GM18873 (cell line): ENCODE results near the gene BMP7.
"Not testable (repeated sequence)": the region's sequence is repeated elsewhere in the genome, so short reads cannot be mapped to it uniquely, and the experiment has no call there.

Experiments
- ATAC-seq: cut with Tn5 transposase; IDR thresholded peaks from one replicate; pipeline ENCODE4 v1.9.1; 2021; ENCODE audit warnings: mild to moderate bottlenecking, moderate library complexity, moderate number of reproducible peaks; ENCODE audit not compliant: unreplicated experiment, low FRiP score

BMP7 gene

DNA sequence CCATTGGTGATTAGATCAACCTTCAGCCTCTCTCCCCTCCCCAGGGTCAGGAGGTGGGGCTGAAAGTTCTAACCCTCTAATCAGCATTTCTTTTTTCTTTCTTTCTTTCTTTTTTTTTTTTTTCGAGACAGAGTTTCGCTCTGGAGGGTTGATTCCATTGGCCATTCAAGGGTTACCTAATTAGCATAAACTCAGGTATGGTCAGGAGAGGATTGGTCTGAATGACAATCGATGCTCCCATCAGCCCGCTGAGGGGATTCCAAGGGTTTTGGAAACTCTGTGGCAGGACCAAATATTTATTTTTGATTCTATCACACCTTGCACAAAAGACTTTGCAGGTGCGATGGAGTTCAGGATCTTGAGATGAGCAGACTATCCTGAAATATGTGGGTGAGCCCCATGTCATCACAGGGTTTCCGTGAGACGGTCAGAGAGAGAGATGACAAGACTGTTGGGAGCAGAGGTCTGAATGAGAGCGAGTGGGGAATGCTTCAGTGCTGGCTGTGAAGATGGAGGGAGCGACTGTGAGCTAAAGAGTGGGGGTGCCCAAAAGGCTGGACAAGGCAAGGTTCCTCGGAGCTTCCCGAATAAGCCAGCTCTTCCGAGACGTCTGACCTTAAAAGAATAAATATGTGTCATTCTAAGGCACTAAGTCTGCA, 107.1 kb downstream of the BMP7 start:
- ATAC-seq = no peak

DNA sequence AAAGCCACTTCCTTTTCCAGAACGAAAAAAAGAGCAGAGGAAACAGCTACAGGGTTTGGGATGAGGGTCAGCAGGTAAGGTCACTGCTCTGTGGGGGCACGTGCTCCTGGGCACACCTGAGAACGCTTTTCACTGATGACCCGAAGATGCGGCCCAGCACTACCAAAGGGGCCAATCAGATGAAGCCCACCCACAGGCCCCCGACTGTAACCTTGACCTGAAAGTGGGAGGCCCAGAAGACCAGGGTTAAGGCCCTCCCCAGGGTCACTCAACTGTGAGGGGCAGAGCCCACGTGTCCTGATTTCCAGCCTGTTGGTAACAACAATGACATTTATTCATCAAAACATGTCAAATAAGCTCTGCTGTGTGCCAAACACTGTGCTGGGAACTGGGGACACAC, 108.0 kb downstream of the BMP7 start:
- ATAC-seq = no peak

GRCh38 chr20:57157787-57158186, 108.7 kb downstream of the BMP7 start:
- ATAC-seq = not testable (repeated sequence)

DNA sequence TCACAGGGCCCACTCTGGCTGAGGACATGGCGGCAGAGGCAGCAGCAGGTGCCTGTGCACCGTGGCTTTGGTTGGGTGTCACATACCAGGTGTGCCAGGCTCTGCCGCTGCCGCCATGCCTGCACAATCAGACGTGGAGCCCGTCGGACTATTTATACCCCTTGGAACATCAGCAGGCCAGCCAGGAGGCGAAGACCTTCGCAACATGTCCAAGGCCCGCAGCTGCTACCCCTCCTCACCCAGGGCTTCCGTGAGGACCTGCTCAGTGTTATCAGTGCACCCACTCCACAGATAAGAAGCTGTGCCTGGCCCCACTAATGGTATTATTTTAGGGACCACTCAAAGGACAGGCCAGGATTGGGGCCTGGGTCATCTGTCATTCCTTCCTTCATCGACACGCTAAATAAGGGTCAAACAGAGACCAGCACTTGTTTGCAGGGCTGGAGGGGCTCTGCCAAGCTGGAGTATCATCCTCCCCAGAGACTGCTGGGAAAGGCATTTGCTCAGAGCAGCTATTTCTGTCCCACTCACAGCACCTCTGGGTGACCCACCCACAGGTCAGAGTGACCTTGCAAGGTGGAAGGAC, 109.2 kb downstream of the BMP7 start:
- ATAC-seq = no peak

DNA sequence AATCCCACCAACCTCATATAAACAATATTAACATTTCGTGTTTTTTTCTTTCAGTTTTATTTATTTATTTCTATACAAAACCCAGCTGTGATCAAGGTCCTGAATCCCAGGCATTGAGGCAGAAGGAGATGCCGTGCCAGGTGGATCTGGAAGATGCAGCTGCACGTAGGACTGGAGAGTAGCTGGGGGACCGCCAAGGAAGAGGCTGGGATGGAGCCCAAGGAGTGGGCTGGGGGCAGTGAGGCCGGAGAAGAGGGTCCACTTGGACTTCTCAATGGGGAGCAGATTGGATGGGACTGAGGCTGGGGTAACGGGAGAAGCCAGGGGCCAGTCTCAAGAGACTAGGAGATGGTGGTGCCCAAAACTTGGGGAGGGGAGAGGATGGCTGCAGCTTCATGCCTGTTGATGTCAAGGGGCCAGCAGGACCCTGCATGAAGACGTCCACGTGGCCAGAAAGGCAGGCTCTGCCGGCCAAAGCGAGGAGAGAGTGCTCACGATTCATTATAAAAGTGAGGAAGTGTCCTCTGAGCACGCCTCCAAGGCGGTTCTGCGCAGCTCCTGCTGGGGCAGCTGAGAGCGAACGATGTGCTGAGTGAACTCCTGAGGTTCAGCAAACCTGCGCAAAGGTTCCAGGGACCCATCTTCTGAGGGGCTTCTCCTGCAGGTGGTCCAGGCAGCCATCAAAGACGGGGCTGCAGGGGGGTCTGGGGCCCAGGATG, 110.3 kb downstream of the BMP7 start:
- no peak for ATAC-seq

- no peak for ATAC-seq
Observed at GRCh38 chr20:57155415-57155814, 111.0 kb downstream of the BMP7 start.

DNA sequence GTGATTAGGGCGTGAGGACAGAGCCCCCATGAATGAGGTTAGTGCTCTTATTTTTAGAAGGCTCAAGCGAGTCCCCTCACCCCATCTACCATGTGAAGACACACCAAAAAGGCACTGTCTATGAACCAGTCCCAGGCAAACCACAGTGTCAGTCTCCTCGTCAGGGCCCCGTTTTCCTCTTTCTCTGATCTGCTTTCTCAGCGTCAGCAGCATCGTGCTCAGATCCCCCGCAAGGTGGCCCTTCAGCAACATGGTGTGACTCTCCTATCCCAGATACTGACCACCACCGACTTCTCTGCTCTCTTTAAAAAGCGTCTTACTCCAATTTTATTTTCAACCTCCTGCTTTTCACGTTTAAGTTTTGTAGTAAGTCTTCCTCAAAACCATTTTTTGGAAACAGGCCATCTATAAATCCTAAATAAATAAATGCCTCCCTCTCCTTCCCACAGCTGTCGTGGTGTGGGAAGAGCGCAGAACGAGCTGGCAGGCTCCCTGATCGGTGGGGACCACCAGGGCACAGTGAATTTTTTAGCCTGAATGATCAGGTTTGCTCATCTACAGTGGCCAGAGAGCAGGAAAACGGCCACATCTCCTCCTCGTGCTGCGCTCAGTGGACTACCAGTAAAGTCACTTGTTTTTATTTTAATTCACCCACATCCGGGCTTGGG, 113.1 kb downstream of the BMP7 start:
- no peak for ATAC-seq

- no peak for ATAC-seq
Observed at GRCh38 chr20:57152557-57152956, 113.9 kb downstream of the BMP7 start.

GRCh38 chr20:57150559-57150958, 115.9 kb downstream of the BMP7 start:
- ATAC-seq = no peak

- ATAC-seq = no peak
Observed at GRCh38 chr20:57148263-57148662, 118.2 kb downstream of the BMP7 start.

DNA sequence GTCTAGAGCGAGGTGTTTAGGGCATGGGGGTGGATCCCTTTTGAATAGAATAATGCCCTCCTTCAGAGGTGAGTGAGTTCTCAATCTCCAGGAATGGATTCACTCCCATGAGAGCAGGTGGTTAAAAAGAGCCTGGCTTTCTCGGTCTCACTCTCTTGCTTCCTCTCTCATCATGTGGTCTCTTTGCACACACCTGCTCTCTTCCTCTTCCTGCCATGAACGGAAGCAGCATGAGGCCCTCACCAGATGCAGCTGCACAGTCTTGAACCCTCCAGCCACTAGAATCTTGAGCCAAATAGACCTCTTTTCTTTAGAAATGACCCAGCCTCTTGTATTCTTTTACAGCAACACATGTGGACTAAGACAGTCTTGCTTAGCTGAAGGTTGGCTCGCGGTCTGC, 119.3 kb downstream of the BMP7 start:
- ATAC-seq = no peak

GRCh38 chr20:57146155-57146554, 120.3 kb downstream of the BMP7 start:
- no peak for ATAC-seq

DNA sequence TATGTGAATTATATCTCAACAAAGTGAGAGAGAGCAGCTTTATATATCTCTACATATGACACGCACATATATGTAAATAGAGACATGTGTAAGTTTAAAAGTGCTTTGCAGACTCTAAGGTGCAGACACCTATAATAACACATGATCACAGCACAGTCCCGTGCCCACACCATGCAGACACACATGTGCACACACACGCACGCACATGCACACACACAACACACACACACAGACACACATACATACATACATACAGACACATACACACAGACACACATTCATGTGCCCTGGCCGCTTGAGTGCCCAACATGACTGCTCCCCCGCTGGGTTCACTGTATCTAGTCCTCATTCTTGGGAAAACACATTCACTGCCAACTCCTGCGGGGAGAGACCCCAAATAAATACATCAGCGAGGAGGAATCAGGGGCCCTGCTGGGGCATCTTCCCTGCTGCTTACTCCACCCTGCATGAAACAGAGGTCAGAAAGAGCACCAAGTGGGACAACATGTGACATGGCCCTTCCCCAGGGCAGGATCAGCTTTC, 121.3 kb downstream of the BMP7 start:
- ATAC-seq = no peak

DNA sequence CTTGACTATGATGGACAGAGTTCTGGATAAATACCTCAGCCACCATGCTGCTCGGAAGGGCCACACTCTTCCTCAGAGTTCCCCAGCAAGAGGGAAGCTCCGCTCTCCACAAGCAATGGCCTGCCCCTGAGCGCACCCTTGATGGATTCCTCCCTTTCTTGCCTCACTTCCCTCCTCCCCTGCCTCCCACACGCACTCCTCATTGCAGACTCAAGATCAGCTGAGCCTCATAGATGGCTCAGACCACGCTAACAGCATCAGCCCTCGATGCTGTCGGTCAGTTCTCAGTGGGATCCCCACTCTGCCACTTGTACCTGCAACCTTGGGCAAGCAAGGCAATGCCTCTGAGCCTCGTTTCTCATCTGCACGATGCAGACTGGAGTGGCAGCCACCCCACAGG, 123.3 kb downstream of the BMP7 start:
- no peak for ATAC-seq

GRCh38 chr20:57142667-57143066, 123.8 kb downstream of the BMP7 start:
- no peak for ATAC-seq

GRCh38 chr20:57141492-57141891, 124.9 kb downstream of the BMP7 start:
- no peak for ATAC-seq

DNA sequence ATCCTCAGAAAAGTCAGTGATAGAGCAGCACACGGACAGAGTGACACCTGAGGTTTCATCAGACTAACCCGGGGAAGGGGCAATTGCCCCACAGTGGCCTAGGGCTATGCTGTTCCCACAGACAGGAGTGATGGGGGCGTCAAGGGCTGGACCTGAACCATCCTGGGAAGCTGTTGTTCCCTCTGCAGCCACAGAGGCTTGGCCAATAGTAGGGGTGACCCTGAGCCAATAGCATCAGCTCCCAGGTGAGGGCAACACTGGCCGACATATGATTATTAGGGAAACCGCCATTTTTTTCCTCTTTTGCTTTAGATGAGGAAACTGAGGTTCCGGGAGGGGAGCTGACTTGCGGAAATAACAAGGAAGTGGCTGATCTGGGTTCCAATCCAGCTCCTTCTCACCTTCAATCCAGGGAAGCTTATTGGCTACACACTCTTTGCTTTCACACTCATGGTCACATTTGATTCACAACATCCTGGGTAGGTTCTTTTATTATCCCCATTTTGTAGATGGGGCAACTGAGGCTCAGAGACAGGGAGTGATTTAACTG, 126.0 kb downstream of the BMP7 start:
- ATAC-seq = no peak

GRCh38 chr20:57139342-57140093, 126.9 kb downstream of the BMP7 start:
- ATAC-seq = no peak

DNA sequence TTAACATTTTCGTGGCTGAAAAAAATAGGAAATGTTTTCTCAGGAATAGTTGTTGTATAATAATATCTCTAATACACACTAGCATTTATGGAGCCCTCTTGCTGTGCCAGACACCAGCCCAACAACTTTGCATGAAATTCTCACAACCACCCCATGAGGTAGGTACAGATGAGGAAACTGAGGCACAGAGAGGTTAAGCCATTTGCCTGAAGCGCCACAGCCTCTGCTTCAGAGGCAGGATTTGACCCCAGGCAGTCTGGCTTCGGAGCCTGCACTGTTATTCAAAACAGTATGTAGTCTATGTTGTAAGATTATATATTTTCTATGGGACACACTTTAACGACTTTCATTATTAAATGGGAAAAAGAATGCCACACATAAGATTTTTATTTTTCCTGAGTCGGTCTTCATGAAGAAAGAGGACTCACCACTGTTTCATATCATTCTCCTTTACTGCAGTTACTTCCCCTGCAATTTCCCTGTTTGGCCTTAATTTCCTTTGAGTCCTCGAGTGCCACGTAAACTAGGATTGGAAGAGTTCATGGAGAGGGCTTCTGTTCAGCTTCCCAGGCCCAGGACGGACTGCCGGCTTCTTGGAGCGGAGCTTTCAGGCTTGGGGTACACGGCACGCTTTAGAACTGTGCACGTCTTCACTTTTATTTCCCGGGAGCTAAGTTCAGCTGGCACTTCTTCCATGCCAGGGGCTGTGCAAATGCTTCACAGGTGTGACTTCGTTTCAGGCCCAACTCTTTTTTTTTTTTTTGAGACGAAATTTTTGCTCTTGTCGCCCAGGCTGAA, 128.0 kb downstream of the BMP7 start:
- no peak for ATAC-seq
